ENCODE measurements around the gene HECA. TPM values are rescaled to one million over a fixed set of nuclear protein-coding genes. Genes with fewer than 3 reads are reported as not detected.

Gene HECA
- total and polyA plus RNA-seq, 11 donors, result 16.5 to 67.0 (median 47.9) TPM

DNA sequence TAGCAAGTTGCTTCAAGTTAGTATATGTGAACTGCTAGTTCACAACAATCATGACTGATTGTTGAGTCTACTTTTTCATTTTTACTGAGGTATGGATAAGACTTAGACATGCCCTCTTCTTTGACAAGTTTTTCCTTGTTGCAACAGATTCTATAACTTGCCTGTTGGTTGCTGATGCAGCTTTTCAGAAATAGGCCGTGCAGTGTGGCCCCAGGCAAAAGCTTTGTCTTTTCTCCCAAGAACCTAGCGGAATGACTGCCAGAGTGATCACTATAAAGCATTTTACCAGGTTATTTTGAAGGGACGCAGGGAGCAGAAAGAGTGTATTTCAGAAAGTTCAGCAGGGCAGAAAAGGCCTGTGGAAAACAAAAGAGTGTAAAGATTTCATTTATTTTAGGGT, 16.0 kb downstream of the HECA start:
- Histone ChIP-seq H3K4me3 (no peak overlapping the region), H3K36me3 (no peaks in the 10 kb centered on the region), H3K4me1 (peaks cover 14 to 95% (median 79%) of the 10 kb centered on the region in 12 donors), H3K27me3 (no peaks in the 10 kb centered on the region), H3K27ac (no peak overlapping the region), H3K9me3 (no peaks in the 10 kb centered on the region)
- intact Hi-C loops (cut with DNase I), result no loop called here
- ATAC-seq (no peak), DNase-seq (no peak)
- TF ChIP-seq, protein P1, sequence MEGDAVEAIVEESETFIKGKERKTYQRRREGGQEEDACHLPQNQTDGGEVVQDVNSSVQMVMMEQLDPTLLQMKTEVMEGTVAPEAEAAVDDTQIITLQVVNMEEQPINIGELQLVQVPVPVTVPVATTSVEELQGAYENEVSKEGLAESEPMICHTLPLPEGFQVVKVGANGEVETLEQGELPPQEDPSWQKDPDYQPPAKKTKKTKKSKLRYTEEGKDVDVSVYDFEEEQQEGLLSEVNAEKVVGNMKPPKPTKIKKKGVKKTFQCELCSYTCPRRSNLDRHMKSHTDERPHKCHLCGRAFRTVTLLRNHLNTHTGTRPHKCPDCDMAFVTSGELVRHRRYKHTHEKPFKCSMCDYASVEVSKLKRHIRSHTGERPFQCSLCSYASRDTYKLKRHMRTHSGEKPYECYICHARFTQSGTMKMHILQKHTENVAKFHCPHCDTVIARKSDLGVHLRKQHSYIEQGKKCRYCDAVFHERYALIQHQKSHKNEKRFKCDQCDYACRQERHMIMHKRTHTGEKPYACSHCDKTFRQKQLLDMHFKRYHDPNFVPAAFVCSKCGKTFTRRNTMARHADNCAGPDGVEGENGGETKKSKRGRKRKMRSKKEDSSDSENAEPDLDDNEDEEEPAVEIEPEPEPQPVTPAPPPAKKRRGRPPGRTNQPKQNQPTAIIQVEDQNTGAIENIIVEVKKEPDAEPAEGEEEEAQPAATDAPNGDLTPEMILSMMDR (IDR thresholded peaks at IDR 0.05), result no peak
- no peak for TF ChIP-seq POLR2A (IDR thresholded peaks at IDR 0.05)
- WGBS, 4 donors, result 82 to 85% (median 83%) methylated on average over 3 of the region's 3 CpGs

DNA sequence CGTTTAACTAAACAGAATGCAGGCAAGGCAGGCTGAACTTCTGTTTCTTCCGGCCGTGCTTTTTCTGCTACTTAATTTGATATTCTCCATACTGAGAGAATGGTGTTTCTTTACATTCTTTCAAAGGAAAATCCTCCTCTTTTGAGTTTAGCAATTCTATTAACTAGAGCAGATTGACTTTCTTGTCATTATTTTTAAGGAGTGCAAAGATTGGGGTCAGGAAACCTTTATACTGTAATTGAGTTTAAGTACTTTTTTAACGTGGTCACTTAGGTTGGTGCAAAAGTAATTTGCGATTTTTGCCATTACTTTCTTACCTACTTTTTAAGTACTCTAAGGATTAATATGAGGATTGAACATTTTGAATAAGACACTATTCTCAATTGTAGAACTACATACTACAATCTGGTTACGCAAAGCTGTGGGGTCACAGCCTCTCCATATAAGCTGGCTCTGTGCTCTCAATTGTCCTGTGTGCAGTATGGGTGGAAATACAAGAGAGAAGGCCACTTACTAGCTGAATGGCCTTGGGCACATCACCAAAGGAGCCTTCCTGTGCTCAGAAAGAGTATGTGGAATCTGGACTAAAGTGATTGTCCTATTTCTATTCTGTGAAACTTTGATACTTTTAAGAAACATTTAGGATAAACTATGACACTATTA, 16.7 kb downstream of the HECA start:
- no peak for TF ChIP-seq POLR2A (IDR thresholded peaks at IDR 0.05)
- TF ChIP-seq, protein P1 (IDR thresholded peaks at IDR 0.05), result no peak
- ATAC-seq (no peak), DNase-seq (no peak)
- H3K36me3 ChIP-seq, result no peaks in the 10 kb centered on the region
- intact Hi-C loops (cut with DNase I), result no loop called here
- WGBS, 4 donors, result 73 to 79% (median 75%) methylated on average over 6 of the region's 6 CpGs
- H3K4me3 ChIP-seq, result no peak overlapping the region
- H3K27ac ChIP-seq, result no peak overlapping the region
- no peaks in the 10 kb centered on the region for H3K27me3 ChIP-seq
- H3K4me1 ChIP-seq, result peaks cover 17 to 95% (median 79%) of the 10 kb centered on the region in 12 donors
- no peaks in the 10 kb centered on the region for H3K9me3 ChIP-seq

DNA sequence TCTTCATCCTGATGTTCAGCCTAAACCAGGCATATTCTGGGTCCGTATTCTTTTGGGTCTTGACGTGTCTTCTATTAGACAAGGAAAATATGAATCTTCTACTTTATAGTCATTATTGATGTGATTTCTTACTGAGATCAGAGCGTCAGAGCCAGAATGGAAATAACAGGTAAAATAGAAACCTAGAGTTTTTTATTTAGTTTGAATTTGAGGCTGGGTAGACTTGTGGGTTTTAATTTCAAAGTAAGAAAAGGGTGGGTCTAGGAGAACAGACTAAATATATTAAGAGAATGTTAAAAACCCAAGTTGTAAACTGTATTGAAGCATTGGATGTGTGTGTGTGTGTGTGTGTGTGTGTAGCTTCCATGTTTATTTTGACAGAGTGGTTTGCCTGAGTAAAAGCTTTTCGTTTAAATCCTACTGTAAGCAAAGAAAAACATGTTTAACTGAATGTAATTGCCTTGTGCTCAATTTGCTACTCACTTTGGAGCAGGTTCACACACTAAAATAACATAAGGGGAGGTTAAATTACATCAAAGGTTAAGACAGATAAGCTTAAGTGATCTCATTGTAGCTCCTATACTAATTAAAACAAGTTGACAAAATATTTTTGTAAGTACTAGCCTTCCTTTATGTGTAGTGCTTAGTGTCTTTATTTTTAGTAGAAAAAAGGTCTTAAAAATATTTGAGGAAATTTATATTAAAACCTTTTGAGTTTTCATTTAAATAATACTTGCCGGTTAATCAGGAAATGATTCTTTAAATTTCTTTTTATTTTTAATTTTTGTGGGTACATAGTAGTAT, 17.4 kb downstream of the HECA start:
- DNase-seq (no peak), ATAC-seq (no peak)
- Histone ChIP-seq H3K4me1 (peaks cover 17 to 95% (median 78%) of the 10 kb centered on the region in 12 donors), H3K4me3 (no peak overlapping the region), H3K27me3 (no peaks in the 10 kb centered on the region), H3K36me3 (no peaks in the 10 kb centered on the region), H3K9me3 (no peaks in the 10 kb centered on the region), H3K27ac (no peak overlapping the region)
- intact Hi-C loops (cut with DNase I), result no loop called here
- TF ChIP-seq POLR2A (IDR thresholded peaks at IDR 0.05), result no peak
- TF ChIP-seq, protein P1 (IDR thresholded peaks at IDR 0.05), result no peak
- WGBS, 4 donors, result 59 to 83% (median 65%) methylated on average over 5 of the region's 5 CpGs

DNA sequence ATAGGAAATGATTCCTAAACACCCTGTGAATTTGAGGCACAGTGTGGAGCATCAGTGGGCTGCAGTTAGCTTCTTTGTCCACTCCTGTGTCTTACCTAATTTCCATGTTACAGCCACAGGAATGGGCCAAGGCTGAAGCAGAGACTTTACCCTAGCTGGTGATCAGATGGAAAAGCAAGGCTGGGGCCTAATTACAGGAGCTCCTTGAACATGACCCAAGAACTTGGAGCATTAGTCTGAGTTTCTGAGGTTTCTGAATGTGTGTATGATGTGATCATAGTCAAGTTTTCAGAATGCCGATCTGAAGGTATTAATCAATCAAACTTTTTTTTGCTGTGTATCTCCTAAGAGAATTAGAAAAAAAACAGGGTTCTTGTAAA, 18.0 kb downstream of the HECA start:
- Histone ChIP-seq H3K4me1 (peaks cover 17 to 95% (median 77%) of the 10 kb centered on the region in 12 donors), H3K9me3 (no peaks in the 10 kb centered on the region), H3K36me3 (no peaks in the 10 kb centered on the region), H3K27me3 (no peaks in the 10 kb centered on the region), H3K4me3 (no peak overlapping the region), H3K27ac (no peak overlapping the region)
- no peak for DNase-seq
- ATAC-seq, result no peak
- TF ChIP-seq POLR2A (IDR thresholded peaks at IDR 0.05), result no peak
- TF ChIP-seq, protein P1 (IDR thresholded peaks at IDR 0.05), result no peak
- intact Hi-C loops (cut with DNase I), result no loop called here
- WGBS, 4 donors, result 74 to 94% (median 84%) methylated on average over 1 of the region's 1 CpG
